Measurements from ENCODE around the gene TRMT61A. TPM values are rescaled to one million over a fixed set of nuclear protein-coding genes. Genes with fewer than 3 reads are reported as not detected.

Gene TRMT61A
- total and polyA plus RNA-seq, 2 of the 4 experiments (the other 2 are of a cell fraction), result 5.7 to 16.2 TPM

- H3K4ac ChIP-seq (ENCODE audit: low read depth, low read length), result no peak overlapping the region
- TF ChIP-seq ELK1 (IDR thresholded peaks at IDR 0.05; ENCODE audit: borderline replicate concordance, low read depth, low read length) (no peak), MAFK (IDR thresholded peaks at IDR 0.05; ENCODE audit: low read depth, low read length) (no peak), POLR2A (IDR thresholded peaks at IDR 0.05; ENCODE audit: low read depth, low read length) (no peak)
- no peaks in the 10 kb centered on the region; the same call in 1 of the 2 replicates for H3K4me1 ChIP-seq (ENCODE audit: control insufficient read depth, insufficient read depth, low read length)
- DNase-seq (no peak), ATAC-seq (ENCODE audit: low read depth) (no peak)
- H4K8ac ChIP-seq (ENCODE audit: low read depth in 2 of 2, low read length in 2 of 2), result no peak overlapping the region
- H3K4me2 ChIP-seq (ENCODE audit: low read depth, low read length), result no peak overlapping the region
- dilution Hi-C loops (cut with HindIII; ENCODE audit: low sequenced_read_pairs, unreplicated experiment), result no loop called here
- no peak overlapping the region for H2BK20ac ChIP-seq (ENCODE audit: low read depth, low read length)
- H2BK15ac ChIP-seq (ENCODE audit: low read depth, low read length), result no peak overlapping the region
- no peak overlapping the region for H2AK9ac ChIP-seq (replicated peaks; ENCODE audit: low read depth, low read length, poor library complexity)
- H3K9me3 ChIP-seq (ENCODE audit: control insufficient read depth, insufficient read depth, low read length), result no peaks in the 10 kb centered on the region
- H2BK5ac ChIP-seq (ENCODE audit: low read depth, low read length, poor library complexity, severe bottlenecking), result no peak overlapping the region
- no peak overlapping the region for H3K27ac ChIP-seq (ENCODE audit: insufficient read depth, low read length)
- no peak overlapping the region for H2BK120ac ChIP-seq (ENCODE audit: low read depth, low read length)
- H3K4me3 ChIP-seq (ENCODE audit: insufficient read depth, low read depth, low read length), result no peak overlapping the region
- no TSS peak for BruUV-seq (replicated peaks)
- H3K79me1 ChIP-seq (ENCODE audit: low read depth in 1 of 2, low read length in 2 of 2), result peaks cover 25 to 46% of the 10 kb centered on the region in 2 experiments
- ChIA-PET CTCF (no interaction called here), POLR2A (ENCODE audit: unreplicated experiment) (no interaction called here)
- WGBS, 2 experiments (ENCODE audit: extremely low coverage in 2 of 2, insufficient read length in 1 of 2), result 100% methylated on average over 3 of the region's 3 CpGs; no CpG with 5 or more reads in 1 of the 2 experiments
- H3K9ac ChIP-seq (ENCODE audit: low read depth, low read length), result no peak overlapping the region
- no peak overlapping the region for H4K91ac ChIP-seq (ENCODE audit: insufficient read depth, low read depth, low read length)
- H3K27me3 ChIP-seq (ENCODE audit: control insufficient read depth, insufficient read depth, low read length), result no peaks in the 10 kb centered on the region
- peaks cover 7% of the 10 kb centered on the region for H3K9me1 ChIP-seq (ENCODE audit: insufficient read depth, low read length)
- H3K23ac ChIP-seq (ENCODE audit: low read depth, low read length), result no peak overlapping the region
- intact Hi-C loops (cut with micrococcal nuclease), result no loop called here
- peaks cover 18% of the 10 kb centered on the region for H4K20me1 ChIP-seq (ENCODE audit: insufficient read depth, low read length)
- in situ Hi-C loops (cut with MboI; ENCODE audit: low sequenced_read_pairs), result no loop called here
- peaks cover 35% of the 10 kb centered on the region for H3K36me3 ChIP-seq (ENCODE audit: control insufficient read depth, insufficient read depth, low read length)
- no peak overlapping the region for H3K56ac ChIP-seq (ENCODE audit: extremely low read depth, insufficient read depth, low read length)
- H3K18ac ChIP-seq (ENCODE audit: low read depth, low read length), result no peak overlapping the region
- no peak overlapping the region for H3K14ac ChIP-seq (replicated peaks; ENCODE audit: low read depth, low read length)
- H4K5ac ChIP-seq (ENCODE audit: low read depth, low read length), result no peak overlapping the region
- H2AFZ ChIP-seq (replicated peaks; ENCODE audit: low read length, poor library complexity), result no peak overlapping the region
- H2AK5ac ChIP-seq (ENCODE audit: low read depth, low read length), result no peak overlapping the region
Observed at GRCh38 chr14:103480595-103480994, 48.4 kb upstream of the TRMT61A start.
